ENCODE measurements around the gene LGALS16.
"Not testable (repeated sequence)": the region's sequence is repeated elsewhere in the genome, so short reads cannot be mapped to it uniquely, and the experiment has no call there.

DNA sequence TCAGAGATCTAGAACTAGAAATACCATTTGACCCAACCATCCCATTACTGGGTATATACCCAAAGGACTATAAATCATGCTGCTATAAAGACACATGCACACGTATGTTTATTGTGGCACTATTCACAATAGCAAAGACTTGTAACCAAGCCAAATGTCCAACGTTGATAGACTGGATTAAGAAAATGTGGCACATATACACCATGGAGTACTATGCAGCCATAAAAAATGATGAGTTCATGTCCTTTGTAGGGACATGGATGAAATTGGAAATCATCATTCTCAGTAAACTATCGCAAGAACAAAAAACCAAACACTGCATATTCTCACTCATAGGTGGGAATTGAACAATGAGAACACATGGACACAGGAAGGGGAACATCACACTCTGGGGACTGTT lies 14.1 kb downstream of the LGALS16 start:
- TF ChIP-seq, protein P1, sequence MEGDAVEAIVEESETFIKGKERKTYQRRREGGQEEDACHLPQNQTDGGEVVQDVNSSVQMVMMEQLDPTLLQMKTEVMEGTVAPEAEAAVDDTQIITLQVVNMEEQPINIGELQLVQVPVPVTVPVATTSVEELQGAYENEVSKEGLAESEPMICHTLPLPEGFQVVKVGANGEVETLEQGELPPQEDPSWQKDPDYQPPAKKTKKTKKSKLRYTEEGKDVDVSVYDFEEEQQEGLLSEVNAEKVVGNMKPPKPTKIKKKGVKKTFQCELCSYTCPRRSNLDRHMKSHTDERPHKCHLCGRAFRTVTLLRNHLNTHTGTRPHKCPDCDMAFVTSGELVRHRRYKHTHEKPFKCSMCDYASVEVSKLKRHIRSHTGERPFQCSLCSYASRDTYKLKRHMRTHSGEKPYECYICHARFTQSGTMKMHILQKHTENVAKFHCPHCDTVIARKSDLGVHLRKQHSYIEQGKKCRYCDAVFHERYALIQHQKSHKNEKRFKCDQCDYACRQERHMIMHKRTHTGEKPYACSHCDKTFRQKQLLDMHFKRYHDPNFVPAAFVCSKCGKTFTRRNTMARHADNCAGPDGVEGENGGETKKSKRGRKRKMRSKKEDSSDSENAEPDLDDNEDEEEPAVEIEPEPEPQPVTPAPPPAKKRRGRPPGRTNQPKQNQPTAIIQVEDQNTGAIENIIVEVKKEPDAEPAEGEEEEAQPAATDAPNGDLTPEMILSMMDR (IDR thresholded peaks at IDR 0.05), result not testable (repeated sequence)
- not testable (repeated sequence) for TF ChIP-seq POLR2A (IDR thresholded peaks at IDR 0.05)
